HCT116 (cell line): ENCODE measurements around the gene ATF7IP. TPM values are rescaled to one million over a fixed set of nuclear protein-coding genes. Genes with fewer than 3 reads are reported as not detected.

Source experiments
- ATAC-seq: fragments of 200-7000 bp; cut with Tn5 transposase; 2 replicates; pipeline ENCODE4 v1.9.1; 2020; ENCODE audit warnings: mild to moderate bottlenecking, moderate library complexity
- BruUV-seq: library from RNA; stranded (reverse); fragments of 400-500 nt; replicated peaks from 2 replicates; lab custom pipeline; 2021; lab: Mats Ljungman, UMichigan
- CTCF ChIA-PET: fragments of 300-600 bp; sonication (Branson Sonifier 250); formaldehyde crosslinking; loops from one replicate; lab custom pipeline; 2021; ENCODE audit warnings: antibody characterized with exemption; lab: Charles Lee
- POLR2A ChIA-PET: fragments of 300-600, 350-600 bp; sonication (Branson Sonifier 250); formaldehyde crosslinking; loops from one replicate; lab custom pipeline; 2021; ENCODE audit warnings: antibody characterized with exemption; lab: Charles Lee
- RAD21 ChIA-PET, 2 experiments: fragments of 300-600 bp; sonication (Branson Sonifier 250); formaldehyde crosslinking; loops; one replicate each; lab custom pipeline; 2023; ENCODE audit warnings: low total read pairs in 2 of 2; ENCODE audit not compliant: uncharacterized antibody in 2 of 2, unreplicated experiment in 2 of 2, low non-redundant PET in 1 of 2; lab: Charles Lee
- DNase-seq: peaks from one replicate; pipeline ENCODE4 v3.0.0-alpha.2; 2010; ENCODE audit warnings: low read depth, low spot score
- H2AFZ ChIP-seq: fragments of 200-600 bp; shearing (Covaris generic), sonication (generic); 2 replicates; pipeline ENCODE4 v1.6.1; 2017; ENCODE audit warnings: low read depth, mixed run types, mixed read lengths, antibody characterized with exemption, low read length; ENCODE audit not compliant: poor library complexity, severe bottlenecking
- H3K27ac ChIP-seq: 2 replicates; pipeline ENCODE4 v1.5.1; 2012; ENCODE audit warnings: low read depth, low read length
- H3K27me3 ChIP-seq: fragments of 200-600 bp; sonication (generic); 2 replicates; pipeline ENCODE4 v1.6.1; 2016; ENCODE audit warnings: mixed run types, low read length, mixed read lengths; ENCODE audit not compliant: insufficient read depth
- H3K36me3 ChIP-seq, 2 experiments: fragments of 200-500 bp in 1 of 2; fragments of 200-600 bp in 1 of 2; sonication (Bioruptor generic) in 1 of 2; sonication (generic) in 1 of 2; 2 replicates each; pipeline versions ENCODE4 v1.5.1 to v1.6.1; 2014 to 2016; ENCODE audit warnings: low read length in 2 of 2, inconsistent platforms in 1 of 2, mixed read lengths in 1 of 2, mixed run types in 1 of 2; ENCODE audit not compliant: insufficient read depth in 2 of 2, control insufficient read depth in 1 of 2
- H3K4me1 ChIP-seq, 2 experiments: fragments of 200-600 bp in 1 of 2; sonication (generic) in 1 of 2; 2 replicates each; pipeline versions ENCODE4 v1.5.1 to v1.6.1; 2012 to 2017; ENCODE audit warnings: low read length in 2 of 2, inconsistent platforms in 1 of 2, mild to moderate bottlenecking in 1 of 2, mixed read lengths in 1 of 2, mixed run types in 1 of 2, moderate library complexity in 1 of 2; ENCODE audit not compliant: insufficient read depth in 2 of 2, control insufficient read depth in 1 of 2
- H3K4me2 ChIP-seq: fragments of 200-600 bp; sonication (generic); 2 replicates; pipeline ENCODE4 v1.6.1; 2017; ENCODE audit warnings: mixed run types, low read length, mixed read lengths
- H3K4me3 ChIP-seq, 2 experiments: fragments of 200-600 bp in 1 of 2; sonication (generic) in 1 of 2; replicated peaks in 1 of 2; 2 replicates each; pipeline ENCODE4 v1.5.1; 2011 to 2016; ENCODE audit warnings: low read length in 2 of 2, control low read depth in 1 of 2, low read depth in 1 of 2, mild to moderate bottlenecking in 1 of 2, mixed read lengths in 1 of 2, mixed run types in 1 of 2
- H3K79me2 ChIP-seq: fragments of 200-600 bp; sonication (generic); 2 replicates; pipeline ENCODE4 v1.6.1; 2017; ENCODE audit warnings: mild to moderate bottlenecking, mixed run types, low read length, moderate library complexity, mixed read lengths; ENCODE audit not compliant: insufficient read depth
- H3K9ac ChIP-seq: fragments of 200-600 bp; sonication (generic); 2 replicates; pipeline ENCODE4 v1.6.1; 2016; ENCODE audit warnings: low read length, mixed read lengths
- H3K9me2 ChIP-seq: fragments of 200-600 bp; sonication (generic), shearing (Covaris generic); 2 replicates; pipeline ENCODE4 v1.6.1; 2017; ENCODE audit warnings: mixed run types, mild to moderate bottlenecking, moderate library complexity; ENCODE audit not compliant: insufficient read depth
- H3K9me3 ChIP-seq, 2 experiments: fragments of 200-500 bp in 1 of 2; fragments of 200-600 bp in 1 of 2; sonication (Bioruptor generic) in 1 of 2; sonication (generic) in 1 of 2; 2 replicates each; pipeline ENCODE4 v1.6.1; 2014 to 2017; ENCODE audit warnings: low read length in 2 of 2, mixed read lengths in 2 of 2, inconsistent platforms in 1 of 2, low read depth in 1 of 2, mild to moderate bottlenecking in 1 of 2, mixed run types in 1 of 2, moderate library complexity in 1 of 2; ENCODE audit not compliant: control insufficient read depth in 1 of 2, insufficient read depth in 1 of 2
- H4K20me1 ChIP-seq: fragments of 200-600 bp; sonication (generic), shearing (Covaris generic); 2 replicates; pipeline ENCODE4 v1.6.1; 2017; ENCODE audit warnings: mixed run types, mild to moderate bottlenecking, moderate library complexity; ENCODE audit not compliant: insufficient read depth
- CBX3 ChIP-seq: IDR thresholded peaks from 2 replicates; pipeline ENCODE4 v1.6.1; 2012; ENCODE audit warnings: low read depth
- CEBPB ChIP-seq: IDR thresholded peaks from 2 replicates; pipeline ENCODE4 v1.6.1; 2012; ENCODE audit warnings: low read depth
- EGR1 ChIP-seq: IDR thresholded peaks from 2 replicates; pipeline ENCODE4 v1.6.1; 2012; ENCODE audit warnings: low read depth
- ELF1 ChIP-seq: IDR thresholded peaks from 2 replicates; pipeline ENCODE4 v1.6.1; 2012; ENCODE audit warnings: low read depth, borderline replicate concordance
- EZH2 ChIP-seq: fragments of 200-600 bp; sonication (generic); IDR thresholded peaks from 2 replicates; pipeline ENCODE4 v1.6.1; 2017; ENCODE audit warnings: antibody characterized with exemption, mixed run types
- EZH2phosphoT487 ChIP-seq: fragments of 200-600 bp; IDR thresholded peaks from 2 replicates; pipeline ENCODE4 v1.6.1; 2018; ENCODE audit warnings: antibody characterized with exemption, borderline replicate concordance
- FOSL1 ChIP-seq: IDR thresholded peaks from 2 replicates; pipeline ENCODE4 v1.6.1; 2012; ENCODE audit warnings: low read depth
- JUND ChIP-seq: IDR thresholded peaks from 2 replicates; pipeline ENCODE4 v1.6.1; 2012
- POLR2A ChIP-seq: IDR thresholded peaks from 2 replicates; pipeline ENCODE4 v1.7.0; 2011; ENCODE audit warnings: borderline replicate concordance; ENCODE audit not compliant: insufficient read depth, insufficient read length; ENCODE audit errors: extremely low read depth
- POLR2AphosphoS5 ChIP-seq: IDR thresholded peaks from 2 replicates; pipeline ENCODE4 v1.6.1; 2011; ENCODE audit warnings: mild to moderate bottlenecking, low read depth, low read length, moderate library complexity
- RAD21 ChIP-seq: IDR thresholded peaks from 2 replicates; pipeline ENCODE4 v1.6.1; 2012; ENCODE audit warnings: low read depth, mild to moderate bottlenecking
- SRF ChIP-seq: IDR thresholded peaks from 2 replicates; pipeline ENCODE4 v1.6.1; 2012; ENCODE audit warnings: low read depth
- TCF7L2 ChIP-seq: IDR thresholded peaks from 2 replicates; pipeline ENCODE4 v1.7.0; 2011; ENCODE audit warnings: borderline replicate concordance, inconsistent platforms; ENCODE audit not compliant: insufficient read depth, insufficient read length; ENCODE audit errors: extremely low read depth
- YY1 ChIP-seq: IDR thresholded peaks from 2 replicates; pipeline ENCODE4 v1.6.1; 2011; ENCODE audit warnings: low read length, low read depth, moderate library complexity, mild to moderate bottlenecking; ENCODE audit not compliant: insufficient replicate concordance; ENCODE audit errors: extremely low read depth
- ZFX ChIP-seq: fragments of 450-650 bp; IDR thresholded peaks from 2 replicates; pipeline ENCODE4 v1.6.1; 2017
- intact Hi-C: fragments of 100-400 bp; cut with micrococcal nuclease; formaldehyde crosslinking; loops from 2 replicates; pipeline ENCODE4 v1.10.0; 2022
- total RNA-seq: library from RNA; stranded (reverse); gene quantifications from one replicate; pipeline ENCODE4 v1.2.1, GENCODE V29; 2021; ENCODE audit not compliant: unreplicated experiment
- TF ChIP-seq, protein P1 (sequence below): IDR thresholded peaks from 2 replicates; pipeline ENCODE4 v1.6.1; 2011; ENCODE audit warnings: mild to moderate bottlenecking, low read length, moderate library complexity; ENCODE audit not compliant: insufficient replicate concordance; ENCODE audit errors: extremely low read depth
- TF ChIP-seq, protein P2 (sequence below): IDR thresholded peaks from 2 replicates; pipeline ENCODE4 v1.6.1; 2012; ENCODE audit warnings: low read depth
- TF ChIP-seq, protein P3 (sequence below): IDR thresholded peaks from 2 replicates; pipeline ENCODE4 v1.6.1; 2012

ATF7IP gene
- total RNA-seq, 1 experiment from 2014 or later, result 38.6 TPM

DNA sequence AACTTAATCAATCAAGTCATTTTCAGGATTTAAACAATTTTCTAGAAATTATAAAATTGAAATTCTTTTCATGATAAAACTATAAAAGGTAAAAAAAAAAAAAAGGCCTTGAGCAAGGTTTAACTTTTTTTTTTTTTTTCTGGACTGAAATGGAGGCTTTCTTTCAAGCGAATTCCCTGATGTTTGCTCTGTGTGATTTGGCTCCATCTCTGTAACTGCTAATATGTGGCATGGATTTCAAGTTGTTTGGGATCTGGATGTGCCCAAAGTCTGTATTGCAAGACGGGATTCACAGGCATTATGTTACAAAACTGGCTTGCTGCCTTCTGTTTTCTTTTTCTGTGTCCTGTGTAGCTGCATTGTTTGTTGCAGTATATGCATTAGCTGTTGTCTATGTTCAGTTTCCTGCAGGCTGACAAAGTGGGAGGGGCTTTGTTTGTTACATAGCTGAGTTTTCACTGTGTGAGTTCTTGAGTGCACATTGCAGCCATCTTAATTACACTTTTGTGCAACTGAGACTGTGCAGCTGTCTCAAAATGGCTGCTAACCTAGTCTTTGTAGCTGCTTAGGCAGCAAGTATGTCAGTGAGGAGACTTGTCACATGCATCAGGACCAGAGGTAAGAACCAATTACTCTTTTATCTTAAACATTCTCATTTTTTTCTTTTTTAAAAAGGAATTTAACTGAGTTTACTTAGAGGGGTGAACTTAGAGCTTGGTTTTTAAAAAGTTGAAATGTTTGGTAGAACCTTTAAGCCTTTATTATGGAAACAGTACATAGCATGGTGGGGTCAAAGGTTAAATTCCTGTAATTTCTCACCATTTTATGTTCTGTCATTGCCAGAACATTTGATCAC, 19.5 kb downstream of the ATF7IP start (continued):
- TF ChIP-seq EZH2 (no peak), RAD21 (0 out of 2 replicates have a peak, but pooled peaks have one; percentile 10), POLR2A (no peak), EGR1 (peak; percentile 60; the same call in 1 of the 2 replicates), CBX3 (peak; percentile 86), POLR2AphosphoS5 (no peak), JUND (peak; percentile 72)

DNA sequence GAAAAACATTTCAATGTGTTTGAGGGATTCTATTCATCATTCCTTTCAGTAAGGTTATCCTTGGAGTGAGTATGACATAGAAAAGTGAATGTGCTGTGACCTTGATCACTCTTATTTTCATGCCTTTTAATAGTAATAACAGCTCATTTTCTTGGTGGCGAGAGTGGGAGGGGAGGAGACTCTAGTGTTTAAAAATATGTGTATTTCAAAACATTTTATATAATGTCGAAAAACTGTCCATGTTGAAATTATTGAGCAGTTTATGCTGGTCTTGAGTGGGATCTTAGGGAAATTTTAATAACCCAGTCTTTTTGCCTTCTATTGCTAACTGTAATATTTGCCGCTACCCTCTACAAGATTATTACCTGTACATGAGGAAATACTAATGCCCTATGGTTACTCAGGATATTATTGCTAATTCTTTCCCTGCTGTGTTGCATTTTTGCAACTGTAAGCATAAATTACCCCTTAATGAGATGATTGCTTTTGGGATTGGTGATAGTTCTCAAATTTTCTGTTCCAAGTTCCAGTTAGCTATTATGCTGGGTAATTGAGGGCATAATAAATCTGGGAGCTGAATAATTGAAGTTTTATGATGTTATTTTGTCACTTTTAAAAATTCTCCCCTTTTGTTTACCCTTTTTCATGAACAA, 21.9 kb downstream of the ATF7IP start:
- no peak for DNase-seq
- H3K27ac ChIP-seq, result no peak overlapping the region
- H3K9ac ChIP-seq, result no peak overlapping the region
- H3K4me1 ChIP-seq, result peaks cover 7 to 36% of the 10 kb centered on the region in 2 experiments
- H3K4me2 ChIP-seq, result no peak overlapping the region
- H4K20me1 ChIP-seq, result no peaks in the 10 kb centered on the region
- no peaks in the 10 kb centered on the region for H3K9me2 ChIP-seq
- BruUV-seq, result no TSS peak
- ChIA-PET CTCF (no interaction called here), RAD21 (no interaction called here), POLR2A (interaction anchor here (1.0 kb wide), 1 partner anchor 22 kb away, joined by 3 read pairs; the partner anchor contains the start of gene ATF7IP)
- H3K36me3 ChIP-seq, result no peaks in the 10 kb centered on the region
- no peaks in the 10 kb centered on the region for H3K9me3 ChIP-seq
- no peaks in the 10 kb centered on the region for H3K27me3 ChIP-seq
- peaks cover 73% of the 10 kb centered on the region for H3K79me2 ChIP-seq
- ATAC-seq, result no peak
- intact Hi-C loops, result no loop called here
- no peak overlapping the region for H3K4me3 ChIP-seq
- no peak overlapping the region for H2AFZ ChIP-seq
- TF ChIP-seq, protein P1, sequence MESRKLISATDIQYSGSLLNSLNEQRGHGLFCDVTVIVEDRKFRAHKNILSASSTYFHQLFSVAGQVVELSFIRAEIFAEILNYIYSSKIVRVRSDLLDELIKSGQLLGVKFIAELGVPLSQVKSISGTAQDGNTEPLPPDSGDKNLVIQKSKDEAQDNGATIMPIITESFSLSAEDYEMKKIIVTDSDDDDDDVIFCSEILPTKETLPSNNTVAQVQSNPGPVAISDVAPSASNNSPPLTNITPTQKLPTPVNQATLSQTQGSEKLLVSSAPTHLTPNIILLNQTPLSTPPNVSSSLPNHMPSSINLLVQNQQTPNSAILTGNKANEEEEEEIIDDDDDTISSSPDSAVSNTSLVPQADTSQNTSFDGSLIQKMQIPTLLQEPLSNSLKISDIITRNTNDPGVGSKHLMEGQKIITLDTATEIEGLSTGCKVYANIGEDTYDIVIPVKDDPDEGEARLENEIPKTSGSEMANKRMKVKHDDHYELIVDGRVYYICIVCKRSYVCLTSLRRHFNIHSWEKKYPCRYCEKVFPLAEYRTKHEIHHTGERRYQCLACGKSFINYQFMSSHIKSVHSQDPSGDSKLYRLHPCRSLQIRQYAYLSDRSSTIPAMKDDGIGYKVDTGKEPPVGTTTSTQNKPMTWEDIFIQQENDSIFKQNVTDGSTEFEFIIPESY, result no peak
- TF ChIP-seq TCF7L2 (no peak), POLR2A (no peak), EZH2phosphoT487 (no peak), ZFX (no peak), RAD21 (no peak), POLR2AphosphoS5 (no peak), FOSL1 (no peak), JUND (no peak), SRF (no peak), ELF1 (no peak), CEBPB (no peak), YY1 (no peak)
- TF ChIP-seq, protein P2, sequence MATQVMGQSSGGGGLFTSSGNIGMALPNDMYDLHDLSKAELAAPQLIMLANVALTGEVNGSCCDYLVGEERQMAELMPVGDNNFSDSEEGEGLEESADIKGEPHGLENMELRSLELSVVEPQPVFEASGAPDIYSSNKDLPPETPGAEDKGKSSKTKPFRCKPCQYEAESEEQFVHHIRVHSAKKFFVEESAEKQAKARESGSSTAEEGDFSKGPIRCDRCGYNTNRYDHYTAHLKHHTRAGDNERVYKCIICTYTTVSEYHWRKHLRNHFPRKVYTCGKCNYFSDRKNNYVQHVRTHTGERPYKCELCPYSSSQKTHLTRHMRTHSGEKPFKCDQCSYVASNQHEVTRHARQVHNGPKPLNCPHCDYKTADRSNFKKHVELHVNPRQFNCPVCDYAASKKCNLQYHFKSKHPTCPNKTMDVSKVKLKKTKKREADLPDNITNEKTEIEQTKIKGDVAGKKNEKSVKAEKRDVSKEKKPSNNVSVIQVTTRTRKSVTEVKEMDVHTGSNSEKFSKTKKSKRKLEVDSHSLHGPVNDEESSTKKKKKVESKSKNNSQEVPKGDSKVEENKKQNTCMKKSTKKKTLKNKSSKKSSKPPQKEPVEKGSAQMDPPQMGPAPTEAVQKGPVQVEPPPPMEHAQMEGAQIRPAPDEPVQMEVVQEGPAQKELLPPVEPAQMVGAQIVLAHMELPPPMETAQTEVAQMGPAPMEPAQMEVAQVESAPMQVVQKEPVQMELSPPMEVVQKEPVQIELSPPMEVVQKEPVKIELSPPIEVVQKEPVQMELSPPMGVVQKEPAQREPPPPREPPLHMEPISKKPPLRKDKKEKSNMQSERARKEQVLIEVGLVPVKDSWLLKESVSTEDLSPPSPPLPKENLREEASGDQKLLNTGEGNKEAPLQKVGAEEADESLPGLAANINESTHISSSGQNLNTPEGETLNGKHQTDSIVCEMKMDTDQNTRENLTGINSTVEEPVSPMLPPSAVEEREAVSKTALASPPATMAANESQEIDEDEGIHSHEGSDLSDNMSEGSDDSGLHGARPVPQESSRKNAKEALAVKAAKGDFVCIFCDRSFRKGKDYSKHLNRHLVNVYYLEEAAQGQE, result no peak
- TF ChIP-seq, protein P3, sequence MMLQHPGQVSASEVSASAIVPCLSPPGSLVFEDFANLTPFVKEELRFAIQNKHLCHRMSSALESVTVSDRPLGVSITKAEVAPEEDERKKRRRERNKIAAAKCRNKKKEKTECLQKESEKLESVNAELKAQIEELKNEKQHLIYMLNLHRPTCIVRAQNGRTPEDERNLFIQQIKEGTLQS, result no peak
